Stimulated activated CD4-positive, alpha-beta T cell treated with anti-CD3 and anti-CD28 coated beads, Interleukin-1b, Interleukin-23, amount 100 ng/mL, for 1 hour (primary cell): Measurements from ENCODE around the gene ACP4.

ENCODE experiments used
- DNase-seq, 2 donors: peaks; one replicate each; pipeline ENCODE4 v3.0.0-alpha.2; 2020; ENCODE audit warnings: low read depth in 2 of 2

ACP4 gene

DNA sequence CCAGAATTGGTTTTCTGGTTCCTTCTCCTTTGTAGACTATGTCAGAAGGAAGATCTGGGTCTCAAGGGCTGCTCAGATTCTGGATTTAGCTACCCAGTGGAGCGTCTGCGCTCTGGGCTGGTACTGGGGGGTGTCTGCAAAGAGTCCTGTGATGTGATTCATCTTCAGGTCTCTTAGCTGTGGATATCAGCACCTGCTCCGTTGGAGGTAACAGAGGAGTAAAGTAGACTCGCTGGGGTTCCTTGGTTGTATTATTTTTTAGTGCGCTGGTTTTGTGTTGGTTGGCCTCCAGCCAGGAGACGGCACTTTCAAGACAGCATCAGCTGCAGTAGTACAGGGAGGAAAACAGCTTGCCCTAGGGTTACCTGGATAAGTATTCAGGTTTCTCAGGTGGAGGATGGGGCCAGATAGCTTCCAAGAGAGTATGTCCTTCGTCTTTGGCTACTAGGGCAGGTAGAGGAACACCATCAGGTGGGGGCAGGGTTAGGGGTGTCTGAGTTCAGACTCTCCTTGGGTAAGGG, 53.5 kb downstream of the ACP4 start:
- DNase-seq, result no peak

DNA sequence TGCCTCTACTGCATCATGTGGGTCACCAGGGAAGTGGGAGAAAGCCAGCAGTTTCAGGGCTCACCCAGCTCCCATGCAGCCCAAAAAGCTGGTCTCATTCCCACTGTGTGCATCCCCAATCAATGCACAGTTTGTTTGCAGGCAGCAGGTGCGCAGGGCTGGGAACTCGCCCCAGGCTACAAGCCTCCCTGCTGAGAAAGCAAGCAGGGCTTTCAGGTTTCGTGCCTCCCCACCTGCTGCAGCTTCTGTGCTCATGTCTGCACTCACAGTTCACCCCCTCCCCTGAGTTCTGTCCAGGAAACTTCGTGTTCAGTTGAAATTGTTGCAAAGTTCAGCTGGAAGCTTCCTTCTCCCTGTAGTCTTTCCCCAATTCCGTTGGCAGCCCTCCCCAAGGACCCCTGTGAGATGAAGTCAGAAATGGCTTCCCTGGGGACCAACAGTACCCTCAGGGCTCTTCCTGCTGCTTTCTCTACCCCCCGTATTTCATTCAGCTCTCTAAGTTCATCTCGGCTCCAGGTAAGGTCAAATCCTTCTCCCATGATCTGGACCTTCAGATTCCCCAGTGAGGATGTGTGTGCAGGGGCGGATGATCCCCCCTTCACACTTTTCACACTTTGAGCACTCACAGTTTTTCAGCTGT, 54.2 kb downstream of the ACP4 start:
- no peak for DNase-seq
